SIG-M5 treated with dmso at 0.1 percent for 504 hours (cell line): Measurements from ENCODE around the gene STMP1.

ENCODE experiments used
- DNase-seq: peaks from one replicate; lab custom pipeline; 2025; ENCODE audit not compliant: unreplicated experiment; lab: John Stamatoyannopoulos, UW

The STMP1 gene

DNA sequence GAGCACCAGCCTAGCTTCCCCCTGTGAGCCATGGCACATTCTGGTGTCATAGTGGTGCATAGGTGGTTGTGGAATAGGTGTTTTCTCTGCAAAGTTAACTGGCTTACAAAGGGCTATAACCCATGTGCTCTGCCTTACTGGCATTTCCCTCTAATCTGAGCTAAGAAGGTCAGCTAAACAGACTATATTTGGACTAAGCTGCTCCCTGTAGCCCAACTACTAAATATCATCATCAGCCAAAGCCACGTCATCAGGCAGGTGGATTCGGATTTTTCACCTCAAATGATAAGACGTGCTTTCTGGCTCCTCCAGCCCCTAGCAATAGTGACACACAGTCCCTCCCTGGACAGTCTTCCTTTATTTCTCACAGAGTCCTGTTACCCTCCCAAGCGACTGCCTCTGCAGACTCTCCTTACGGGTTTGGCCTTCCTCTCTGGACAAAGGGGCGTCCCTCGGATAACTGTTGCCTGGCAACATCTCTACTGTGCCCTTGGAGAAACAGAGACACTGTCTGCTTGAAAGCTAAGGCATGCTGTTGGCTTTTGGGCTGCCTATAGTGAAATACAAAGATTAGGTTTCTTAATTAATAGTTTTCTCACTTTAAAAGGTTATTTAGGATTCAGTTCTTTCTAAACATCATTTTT is 56.6 kb downstream of the STMP1 start:
- no peak for DNase-seq

DNA sequence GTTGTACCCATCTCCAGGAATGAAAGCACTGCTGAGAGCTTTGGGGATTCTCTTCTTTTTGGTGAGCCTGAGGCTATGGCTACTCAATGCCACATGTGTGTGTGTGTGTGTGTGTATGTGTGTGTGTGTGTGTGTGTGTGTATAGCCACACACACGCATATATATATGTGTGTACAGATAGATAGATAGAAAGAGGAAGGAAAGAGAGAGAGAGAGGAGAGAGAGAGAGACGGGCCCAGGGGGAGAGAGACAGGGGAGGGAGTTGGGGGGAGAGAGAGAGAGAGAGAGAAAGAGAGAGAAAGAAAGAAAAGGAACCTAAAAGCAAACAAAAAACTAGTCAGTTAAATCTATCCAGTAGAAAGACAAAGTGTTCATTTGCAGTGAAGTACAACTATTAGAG is 57.4 kb downstream of the STMP1 start:
- no peak for DNase-seq

DNA sequence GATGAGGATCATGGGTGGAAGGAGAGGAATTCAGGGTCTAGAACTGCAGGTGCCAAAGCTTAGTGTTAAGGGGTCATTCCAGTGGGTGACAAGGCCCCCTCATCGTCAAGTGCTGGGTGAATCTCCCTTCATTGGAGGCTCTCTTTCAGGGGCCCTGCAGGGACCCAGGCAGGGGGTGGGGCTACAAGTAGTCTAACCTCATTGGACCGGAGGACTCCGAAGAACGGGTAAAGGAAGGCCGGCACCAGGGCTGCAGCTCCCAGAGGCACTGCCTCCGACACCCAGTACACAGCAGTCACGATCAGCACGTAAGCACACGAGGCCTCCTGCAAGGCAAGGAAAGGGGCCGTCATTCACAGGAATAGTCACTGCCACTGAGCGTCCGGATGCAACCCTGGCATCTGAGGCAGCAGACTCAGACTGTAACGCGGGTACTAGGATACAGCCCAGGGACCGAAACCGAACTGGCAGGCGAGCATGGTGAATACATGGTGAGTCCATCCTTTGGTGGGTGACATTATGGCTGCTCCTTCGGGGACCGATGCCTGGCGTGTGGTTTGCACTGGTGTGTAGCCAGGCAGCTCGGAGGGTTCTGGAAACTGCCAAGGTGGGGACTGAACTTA is 59.0 kb downstream of the STMP1 start:
- no peak for DNase-seq

DNA sequence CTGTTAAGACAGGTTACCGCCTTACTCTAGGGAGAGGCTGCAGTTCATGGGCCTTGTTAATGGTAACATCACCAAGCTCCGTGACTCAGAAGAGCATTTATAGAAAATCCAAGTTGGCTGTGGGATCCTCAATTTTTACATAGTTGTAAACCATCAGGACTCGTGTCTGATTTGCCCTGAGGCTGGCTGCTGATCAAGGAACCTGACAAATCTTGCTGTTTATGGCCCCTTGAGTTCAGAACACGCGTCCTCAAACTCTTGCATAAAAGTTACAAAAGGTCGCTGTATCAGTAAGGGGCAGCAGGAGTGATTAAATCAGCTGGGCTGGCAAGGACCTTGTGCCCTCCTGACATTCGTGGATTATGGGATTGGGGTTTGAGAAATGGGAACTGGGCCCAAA is 61.1 kb downstream of the STMP1 start:
- DNase-seq: no peak
